HCT116 (cell line): ENCODE measurements around the gene HEATR5A. TPM values are rescaled to one million over a fixed set of nuclear protein-coding genes. Genes with fewer than 3 reads are reported as not detected.

Experiments used
- ATAC-seq: fragments of 200-7000 bp; cut with Tn5 transposase; 2 replicates; pipeline ENCODE4 v1.9.1; 2020; ENCODE audit warnings: mild to moderate bottlenecking, moderate library complexity
- BruUV-seq: library from RNA; stranded (reverse); fragments of 400-500 nt; replicated peaks from 2 replicates; lab custom pipeline; 2021; lab: Mats Ljungman, UMichigan
- CTCF ChIA-PET: fragments of 300-600 bp; sonication (Branson Sonifier 250); formaldehyde crosslinking; loops from one replicate; lab custom pipeline; 2021; ENCODE audit warnings: antibody characterized with exemption; lab: Charles Lee
- POLR2A ChIA-PET: fragments of 300-600, 350-600 bp; sonication (Branson Sonifier 250); formaldehyde crosslinking; loops from one replicate; lab custom pipeline; 2021; ENCODE audit warnings: antibody characterized with exemption; lab: Charles Lee
- RAD21 ChIA-PET, 2 experiments: fragments of 300-600 bp; sonication (Branson Sonifier 250); formaldehyde crosslinking; loops; one replicate each; lab custom pipeline; 2023; ENCODE audit warnings: low total read pairs in 2 of 2; ENCODE audit not compliant: uncharacterized antibody in 2 of 2, unreplicated experiment in 2 of 2, low non-redundant PET in 1 of 2; lab: Charles Lee
- DNase-seq: peaks from one replicate; pipeline ENCODE4 v3.0.0-alpha.2; 2010; ENCODE audit warnings: low read depth, low spot score
- H2AFZ ChIP-seq: fragments of 200-600 bp; shearing (Covaris generic), sonication (generic); 2 replicates; pipeline ENCODE4 v1.6.1; 2017; ENCODE audit warnings: low read depth, mixed run types, mixed read lengths, antibody characterized with exemption, low read length; ENCODE audit not compliant: poor library complexity, severe bottlenecking
- H3K27ac ChIP-seq: 2 replicates; pipeline ENCODE4 v1.5.1; 2012; ENCODE audit warnings: low read depth, low read length
- H3K27me3 ChIP-seq: fragments of 200-600 bp; sonication (generic); 2 replicates; pipeline ENCODE4 v1.6.1; 2016; ENCODE audit warnings: mixed run types, low read length, mixed read lengths; ENCODE audit not compliant: insufficient read depth
- H3K36me3 ChIP-seq, 2 experiments: fragments of 200-500 bp in 1 of 2; fragments of 200-600 bp in 1 of 2; sonication (Bioruptor generic) in 1 of 2; sonication (generic) in 1 of 2; 2 replicates each; pipeline versions ENCODE4 v1.5.1 to v1.6.1; 2014 to 2016; ENCODE audit warnings: low read length in 2 of 2, inconsistent platforms in 1 of 2, mixed read lengths in 1 of 2, mixed run types in 1 of 2; ENCODE audit not compliant: insufficient read depth in 2 of 2, control insufficient read depth in 1 of 2
- H3K4me1 ChIP-seq, 2 experiments: fragments of 200-600 bp in 1 of 2; sonication (generic) in 1 of 2; 2 replicates each; pipeline versions ENCODE4 v1.5.1 to v1.6.1; 2012 to 2017; ENCODE audit warnings: low read length in 2 of 2, inconsistent platforms in 1 of 2, mild to moderate bottlenecking in 1 of 2, mixed read lengths in 1 of 2, mixed run types in 1 of 2, moderate library complexity in 1 of 2; ENCODE audit not compliant: insufficient read depth in 2 of 2, control insufficient read depth in 1 of 2
- H3K4me2 ChIP-seq: fragments of 200-600 bp; sonication (generic); 2 replicates; pipeline ENCODE4 v1.6.1; 2017; ENCODE audit warnings: mixed run types, low read length, mixed read lengths
- H3K4me3 ChIP-seq, 2 experiments: fragments of 200-600 bp in 1 of 2; sonication (generic) in 1 of 2; replicated peaks in 1 of 2; 2 replicates each; pipeline ENCODE4 v1.5.1; 2011 to 2016; ENCODE audit warnings: low read length in 2 of 2, control low read depth in 1 of 2, low read depth in 1 of 2, mild to moderate bottlenecking in 1 of 2, mixed read lengths in 1 of 2, mixed run types in 1 of 2
- H3K79me2 ChIP-seq: fragments of 200-600 bp; sonication (generic); 2 replicates; pipeline ENCODE4 v1.6.1; 2017; ENCODE audit warnings: mild to moderate bottlenecking, mixed run types, low read length, moderate library complexity, mixed read lengths; ENCODE audit not compliant: insufficient read depth
- H3K9ac ChIP-seq: fragments of 200-600 bp; sonication (generic); 2 replicates; pipeline ENCODE4 v1.6.1; 2016; ENCODE audit warnings: low read length, mixed read lengths
- H3K9me2 ChIP-seq: fragments of 200-600 bp; sonication (generic), shearing (Covaris generic); 2 replicates; pipeline ENCODE4 v1.6.1; 2017; ENCODE audit warnings: mixed run types, mild to moderate bottlenecking, moderate library complexity; ENCODE audit not compliant: insufficient read depth
- H3K9me3 ChIP-seq, 2 experiments: fragments of 200-500 bp in 1 of 2; fragments of 200-600 bp in 1 of 2; sonication (Bioruptor generic) in 1 of 2; sonication (generic) in 1 of 2; 2 replicates each; pipeline ENCODE4 v1.6.1; 2014 to 2017; ENCODE audit warnings: low read length in 2 of 2, mixed read lengths in 2 of 2, inconsistent platforms in 1 of 2, low read depth in 1 of 2, mild to moderate bottlenecking in 1 of 2, mixed run types in 1 of 2, moderate library complexity in 1 of 2; ENCODE audit not compliant: control insufficient read depth in 1 of 2, insufficient read depth in 1 of 2
- H4K20me1 ChIP-seq: fragments of 200-600 bp; sonication (generic), shearing (Covaris generic); 2 replicates; pipeline ENCODE4 v1.6.1; 2017; ENCODE audit warnings: mixed run types, mild to moderate bottlenecking, moderate library complexity; ENCODE audit not compliant: insufficient read depth
- CBX3 ChIP-seq: IDR thresholded peaks from 2 replicates; pipeline ENCODE4 v1.6.1; 2012; ENCODE audit warnings: low read depth
- ELF1 ChIP-seq: IDR thresholded peaks from 2 replicates; pipeline ENCODE4 v1.6.1; 2012; ENCODE audit warnings: low read depth, borderline replicate concordance
- EZH2phosphoT487 ChIP-seq: fragments of 200-600 bp; IDR thresholded peaks from 2 replicates; pipeline ENCODE4 v1.6.1; 2018; ENCODE audit warnings: antibody characterized with exemption, borderline replicate concordance
- FOSL1 ChIP-seq: IDR thresholded peaks from 2 replicates; pipeline ENCODE4 v1.6.1; 2012; ENCODE audit warnings: low read depth
- POLR2A ChIP-seq: IDR thresholded peaks from 2 replicates; pipeline ENCODE4 v1.7.0; 2011; ENCODE audit warnings: borderline replicate concordance; ENCODE audit not compliant: insufficient read depth, insufficient read length; ENCODE audit errors: extremely low read depth
- POLR2AphosphoS5 ChIP-seq: IDR thresholded peaks from 2 replicates; pipeline ENCODE4 v1.6.1; 2011; ENCODE audit warnings: mild to moderate bottlenecking, low read depth, low read length, moderate library complexity
- REST ChIP-seq: IDR thresholded peaks from 2 replicates; pipeline ENCODE4 v1.6.1; 2012; ENCODE audit warnings: low read depth
- SIN3A ChIP-seq: IDR thresholded peaks from 2 replicates; pipeline ENCODE4 v1.6.1; 2012; ENCODE audit warnings: low read depth
- SP1 ChIP-seq: IDR thresholded peaks from 2 replicates; pipeline ENCODE4 v1.6.1; 2012; ENCODE audit warnings: low read depth
- SRF ChIP-seq: IDR thresholded peaks from 2 replicates; pipeline ENCODE4 v1.6.1; 2012; ENCODE audit warnings: low read depth
- ZBTB33 ChIP-seq: IDR thresholded peaks from 2 replicates; pipeline ENCODE4 v1.6.1; 2011; ENCODE audit warnings: mild to moderate bottlenecking, low read length, moderate library complexity; ENCODE audit not compliant: insufficient replicate concordance; ENCODE audit errors: extremely low read depth
- ZFX ChIP-seq: fragments of 450-650 bp; IDR thresholded peaks from 2 replicates; pipeline ENCODE4 v1.6.1; 2017
- ZNF274 ChIP-seq: fragments of 200-500 bp; sonication (Bioruptor generic); IDR thresholded peaks from 2 replicates; pipeline ENCODE4 v1.6.1; 2014; ENCODE audit warnings: mild to moderate bottlenecking, low read depth, low read length, inconsistent platforms
- intact Hi-C: fragments of 100-400 bp; cut with micrococcal nuclease; formaldehyde crosslinking; loops from 2 replicates; pipeline ENCODE4 v1.10.0; 2022
- total RNA-seq: library from RNA; stranded (reverse); gene quantifications from one replicate; pipeline ENCODE4 v1.2.1, GENCODE V29; 2021; ENCODE audit not compliant: unreplicated experiment
- TF ChIP-seq, protein P1 (sequence below): IDR thresholded peaks from 2 replicates; pipeline ENCODE4 v1.6.1; 2012

HEATR5A gene
- total RNA-seq, 1 experiment from 2014 or later = 20.9 TPM

DNA sequence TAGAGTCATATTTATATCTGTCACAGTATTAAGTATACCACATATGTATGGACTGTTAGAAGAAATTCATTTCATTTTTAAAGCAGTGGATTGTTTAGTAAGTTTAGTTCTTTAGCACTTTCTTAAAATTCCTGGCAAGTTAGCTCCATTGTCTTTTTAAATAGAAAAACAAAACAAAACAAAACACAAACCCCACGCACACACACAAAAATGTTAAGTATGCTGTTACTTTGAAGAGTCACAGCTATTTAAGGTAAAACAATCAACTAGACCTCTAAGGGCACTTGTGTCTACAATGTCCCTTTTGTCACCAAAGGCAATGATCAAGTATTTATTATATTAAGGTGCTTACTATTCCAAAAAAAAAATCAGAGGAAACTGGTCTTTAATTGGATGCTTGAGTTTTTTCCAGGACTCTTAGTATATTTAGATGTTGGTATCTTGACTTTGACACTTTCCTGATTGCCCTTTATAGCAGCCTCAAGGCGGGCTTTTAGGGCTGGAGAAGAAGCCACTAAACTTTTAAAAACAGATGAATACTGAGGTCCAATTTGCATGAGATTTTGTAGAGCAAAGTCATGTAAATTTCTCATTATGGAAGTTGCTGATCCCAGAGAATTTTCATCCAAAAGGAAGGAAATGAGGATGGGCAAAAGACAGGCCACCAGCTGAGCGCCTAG, 127.3 kb downstream of the HEATR5A start:
- Histone ChIP-seq H3K36me3 (no peaks in the 10 kb centered on the region), H3K4me3 (no peak overlapping the region), H3K79me2 (no peaks in the 10 kb centered on the region), H3K9ac (no peak overlapping the region), H3K9me3 (no peaks in the 10 kb centered on the region), H3K9me2 (no peaks in the 10 kb centered on the region), H3K4me2 (no peak overlapping the region), H4K20me1 (no peaks in the 10 kb centered on the region), H2AFZ (no peak overlapping the region), H3K27me3 (no peaks in the 10 kb centered on the region), H3K4me1 (no peaks in the 10 kb centered on the region), H3K27ac (no peak overlapping the region)
- ChIA-PET CTCF (no interaction called here), POLR2A (no interaction called here), RAD21 (no interaction called here)
- DNase-seq (no peak), ATAC-seq (no peak)
- no TSS peak for BruUV-seq
- intact Hi-C loops = no loop called here
- TF ChIP-seq POLR2A (no peak), ELF1 (no peak), FOSL1 (no peak), ZBTB33 (no peak)

DNA sequence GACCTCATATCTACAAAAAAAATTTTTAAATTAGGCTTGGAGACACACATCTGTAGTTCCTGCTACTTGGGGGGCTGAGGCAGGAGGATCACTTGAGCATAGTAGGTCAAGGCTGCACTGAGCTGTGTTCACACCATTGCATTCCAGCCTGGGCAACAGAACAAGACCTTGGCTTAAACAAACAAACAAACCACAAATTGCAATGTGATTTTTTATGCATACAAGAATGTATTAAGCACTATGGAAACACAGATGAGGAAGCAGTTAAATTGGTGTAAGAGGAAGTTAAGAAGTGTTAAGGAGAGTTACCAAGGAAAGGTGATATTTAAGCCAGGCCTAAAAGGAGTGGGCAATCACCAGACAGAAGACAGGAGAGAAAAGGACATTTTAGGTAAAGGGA, 129.1 kb downstream of the HEATR5A start:
- no peak overlapping the region for H2AFZ ChIP-seq
- intact Hi-C loops = no loop called here
- no peaks in the 10 kb centered on the region for H3K9me2 ChIP-seq
- no peaks in the 10 kb centered on the region for H3K79me2 ChIP-seq
- CTCF ChIA-PET = no interaction called here
- no peak overlapping the region for H3K4me3 ChIP-seq
- H3K4me2 ChIP-seq = no peak overlapping the region
- no TSS peak for BruUV-seq
- H3K27ac ChIP-seq = no peak overlapping the region
- H3K9ac ChIP-seq = no peak overlapping the region
- no peaks in the 10 kb centered on the region for H3K36me3 ChIP-seq
- no peaks in the 10 kb centered on the region for H3K27me3 ChIP-seq
- RAD21 ChIA-PET = no interaction called here
- ATAC-seq (no peak), DNase-seq (no peak)
- no peaks in the 10 kb centered on the region for H3K4me1 ChIP-seq
- no peaks in the 10 kb centered on the region for H3K9me3 ChIP-seq
- POLR2A ChIA-PET = no interaction called here
- H4K20me1 ChIP-seq = no peaks in the 10 kb centered on the region
- TF ChIP-seq SP1 (no peak), ZFX (no peak), REST (no peak), EZH2phosphoT487 (no peak), POLR2A (no peak), CBX3 (no peak), ZNF274 (no peak), SIN3A (no peak), SRF (no peak), POLR2AphosphoS5 (no peak)
- TF ChIP-seq, protein P1, sequence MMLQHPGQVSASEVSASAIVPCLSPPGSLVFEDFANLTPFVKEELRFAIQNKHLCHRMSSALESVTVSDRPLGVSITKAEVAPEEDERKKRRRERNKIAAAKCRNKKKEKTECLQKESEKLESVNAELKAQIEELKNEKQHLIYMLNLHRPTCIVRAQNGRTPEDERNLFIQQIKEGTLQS = no peak
